Panc1 (cell line): ENCODE data around the gene MAGEA1. TPM values are rescaled to one million over a fixed set of nuclear protein-coding genes. Genes with fewer than 3 reads are reported as not detected.
A peak's percentile ranks its signal among the peaks of the same experiment; 100 is the strongest.
"Not testable (repeated sequence)": the region's sequence is repeated elsewhere in the genome, so short reads cannot be mapped to it uniquely, and the experiment has no call there.

ENCODE experiments used
- ATAC-seq: fragments of 200-7000 bp; cut with Tn5 transposase; 2 replicates; pipeline ENCODE4 v1.9.1; 2020; ENCODE audit warnings: mild to moderate bottlenecking, moderate library complexity
- Bru-seq: library from RNA; stranded (reverse); fragments of 400-500 nt; gene quantifications from one replicate; lab custom pipeline; 2021; lab: Mats Ljungman, UMichigan
- BruChase-seq, 2 experiments: library from RNA; stranded (reverse); fragments of 400-500 nt; gene quantifications; one replicate each; lab custom pipeline; 2021; lab: Mats Ljungman, UMichigan
- BruUV-seq: library from RNA; stranded (reverse); fragments of 400-500 nt; replicated peaks from 2 replicates; lab custom pipeline; 2021; lab: Mats Ljungman, UMichigan
- CTCF ChIA-PET: fragments of 300-600 bp; sonication (Branson Sonifier 250); formaldehyde crosslinking; loops from one replicate; lab custom pipeline; 2022; ENCODE audit warnings: antibody characterized with exemption; lab: Charles Lee
- POLR2A ChIA-PET: fragments of 300-600 bp; sonication (Branson Sonifier 250); formaldehyde crosslinking; loops from one replicate; lab custom pipeline; 2022; ENCODE audit warnings: antibody characterized with exemption; lab: Charles Lee
- DNase-seq: peaks from one replicate; pipeline ENCODE4 v3.0.0-alpha.2; 2010; ENCODE audit warnings: low read depth, low spot score
- H3K27ac ChIP-seq: 2 replicates; pipeline ENCODE4 v1.5.1; 2011; ENCODE audit warnings: mild to moderate bottlenecking, low read length, inconsistent platforms
- H3K27me3 ChIP-seq: fragments of 200-500 bp; sonication (Bioruptor generic); 2 replicates; pipeline ENCODE4 v1.6.0; 2014; ENCODE audit warnings: low read length, inconsistent platforms; ENCODE audit not compliant: control insufficient read depth, insufficient read depth
- H3K36me3 ChIP-seq: fragments of 200-500 bp; sonication (Bioruptor generic); 2 replicates; pipeline ENCODE4 v1.5.1; 2014; ENCODE audit warnings: inconsistent platforms, mild to moderate bottlenecking, low read length, moderate library complexity; ENCODE audit not compliant: control insufficient read depth, insufficient read depth
- H3K4me1 ChIP-seq: 2 replicates; pipeline ENCODE4 v1.5.1; 2011; ENCODE audit warnings: inconsistent platforms, mild to moderate bottlenecking, low read length, moderate library complexity; ENCODE audit not compliant: control insufficient read depth, insufficient read depth
- H3K4me3 ChIP-seq, 2 experiments: 2 replicates each; pipeline ENCODE4 v1.5.1; 2011 to 2012; ENCODE audit warnings: low read depth in 2 of 2, low read length in 2 of 2, mild to moderate bottlenecking in 2 of 2, inconsistent platforms in 1 of 2, moderate library complexity in 1 of 2
- H3K9me3 ChIP-seq: fragments of 200-500 bp; sonication (Bioruptor generic); 2 replicates; pipeline ENCODE4 v1.5.1; 2014; ENCODE audit warnings: low read depth, mild to moderate bottlenecking, inconsistent platforms, low read length, moderate library complexity; ENCODE audit not compliant: control insufficient read depth, insufficient read depth
- POLR2AphosphoS5 ChIP-seq: IDR thresholded peaks from 2 replicates; pipeline ENCODE4 v1.6.1; 2012; ENCODE audit warnings: mild to moderate bottlenecking, low read depth, low read length, moderate library complexity
- SIN3A ChIP-seq: IDR thresholded peaks from 2 replicates; pipeline ENCODE4 v1.6.1; 2012; ENCODE audit warnings: low read depth, mild to moderate bottlenecking, low read length, moderate library complexity, borderline replicate concordance; ENCODE audit not compliant: insufficient read depth
- TCF7L2 ChIP-seq: IDR thresholded peaks from 2 replicates; pipeline ENCODE4 v1.6.1; 2011; ENCODE audit warnings: mild to moderate bottlenecking, low read depth, low read length, inconsistent platforms
- in situ Hi-C: cut with HindIII; loops from 2 replicates; pipeline ENCODE4 v1.10.0; 2016; ENCODE audit warnings: low sequenced_read_pairs, low pct_unique_long_range_greater_than_20kb
- intact Hi-C: fragments of 100-400 bp; cut with micrococcal nuclease; formaldehyde crosslinking; loops from one replicate; pipeline ENCODE4 v1.10.0; 2022; ENCODE audit not compliant: unreplicated experiment
- long read RNA-seq: library from polyadenylated mRNA; unstranded; transcript quantifications from one replicate; pipeline ENCODE4 v2.0.0, GENCODE V29; 2021; ENCODE audit not compliant: unreplicated experiment
- polyA plus RNA-seq: library from polyadenylated mRNA; unstranded; fragments of >200 nt; gene quantifications from one replicate; pipeline ENCODE4 v1.2.1, GENCODE V29; 2012; ENCODE audit warnings: missing spikeins; ENCODE audit not compliant: insufficient read length
- total RNA-seq: library from RNA; stranded (reverse); gene quantifications from one replicate; pipeline ENCODE4 v1.2.1, GENCODE V29; 2021; ENCODE audit not compliant: unreplicated experiment
- TF ChIP-seq, protein P1 (sequence below): fragments of 450-650 bp; IDR thresholded peaks from 2 replicates; pipeline ENCODE4 v1.5.1; 2017; ENCODE audit warnings: mild to moderate bottlenecking
- TF ChIP-seq, protein P2 (sequence below), 2 experiments: IDR thresholded peaks; 2 replicates each; pipeline ENCODE4 v1.6.1; 2011 to 2012; ENCODE audit warnings: low read depth in 2 of 2, control low read depth in 1 of 2, low read length in 1 of 2, mild to moderate bottlenecking in 1 of 2, moderate library complexity in 1 of 2; ENCODE audit not compliant: insufficient read depth in 1 of 2

The MAGEA1 gene, protein sequence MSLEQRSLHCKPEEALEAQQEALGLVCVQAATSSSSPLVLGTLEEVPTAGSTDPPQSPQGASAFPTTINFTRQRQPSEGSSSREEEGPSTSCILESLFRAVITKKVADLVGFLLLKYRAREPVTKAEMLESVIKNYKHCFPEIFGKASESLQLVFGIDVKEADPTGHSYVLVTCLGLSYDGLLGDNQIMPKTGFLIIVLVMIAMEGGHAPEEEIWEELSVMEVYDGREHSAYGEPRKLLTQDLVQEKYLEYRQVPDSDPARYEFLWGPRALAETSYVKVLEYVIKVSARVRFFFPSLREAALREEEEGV
- not detected for total RNA-seq
- polyA plus RNA-seq, result 0.15 TPM
- percentile 12 among the genes with signal in this experiment for Bru-seq, nascent RNA
- BruChase-seq, experiment 1, labeled RNA remaining after a 2-hour chase, result percentile 12 among the genes with signal in this experiment
- percentile 22 among the genes with signal in this experiment for BruChase-seq, experiment 2, labeled RNA remaining after a 6-hour chase
- long read RNA-seq, partial matches to known transcripts, result 0 of 1 reads
- long read RNA-seq, other reads (novel, unspliced or antisense), result 1 of 1 reads

DNA sequence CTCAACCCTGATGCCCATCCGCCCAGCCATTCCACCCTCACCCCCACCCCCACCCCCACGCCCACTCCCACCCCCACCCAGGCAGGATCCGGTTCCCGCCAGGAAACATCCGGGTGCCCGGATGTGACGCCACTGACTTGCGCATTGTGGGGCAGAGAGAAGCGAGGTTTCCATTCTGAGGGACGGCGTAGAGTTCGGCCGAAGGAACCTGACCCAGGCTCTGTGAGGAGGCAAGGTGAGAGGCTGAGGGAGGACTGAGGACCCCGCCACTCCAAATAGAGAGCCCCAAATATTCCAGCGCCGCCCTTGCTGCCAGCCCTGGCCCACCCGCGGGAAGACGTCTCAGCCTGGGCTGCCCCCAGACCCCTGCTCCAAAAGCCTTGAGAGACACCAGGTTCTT, at the start of gene MAGEA1:
MAGEA1 (plus strand) TSS at position 154 of the 400 bp plus-strand sequence. CDS start 3,106 bp downstream, outside the sequence.
- BruUV-seq, result no TSS peak
- intact Hi-C loops, result no loop called here
- DNase-seq (no peak), ATAC-seq (no peak)
- Histone ChIP-seq H3K9me3 (no peaks in the 10 kb centered on the region), H3K4me1 (no peaks in the 10 kb centered on the region), H3K27ac (no peak within 1 kb of the TSS), H3K27me3 (peaks cover 2% of the 10 kb centered on the region), H3K4me3 (no peak within 1 kb of the TSS), H3K36me3 (no peaks in the 10 kb centered on the region)
- POLR2A ChIA-PET, result no interaction called here
- in situ Hi-C loops, result no loop called here
- CTCF ChIA-PET, result no interaction called here
- TF ChIP-seq TCF7L2 (no peak), SIN3A (no peak), POLR2AphosphoS5 (no peak)
- TF ChIP-seq, protein P1, sequence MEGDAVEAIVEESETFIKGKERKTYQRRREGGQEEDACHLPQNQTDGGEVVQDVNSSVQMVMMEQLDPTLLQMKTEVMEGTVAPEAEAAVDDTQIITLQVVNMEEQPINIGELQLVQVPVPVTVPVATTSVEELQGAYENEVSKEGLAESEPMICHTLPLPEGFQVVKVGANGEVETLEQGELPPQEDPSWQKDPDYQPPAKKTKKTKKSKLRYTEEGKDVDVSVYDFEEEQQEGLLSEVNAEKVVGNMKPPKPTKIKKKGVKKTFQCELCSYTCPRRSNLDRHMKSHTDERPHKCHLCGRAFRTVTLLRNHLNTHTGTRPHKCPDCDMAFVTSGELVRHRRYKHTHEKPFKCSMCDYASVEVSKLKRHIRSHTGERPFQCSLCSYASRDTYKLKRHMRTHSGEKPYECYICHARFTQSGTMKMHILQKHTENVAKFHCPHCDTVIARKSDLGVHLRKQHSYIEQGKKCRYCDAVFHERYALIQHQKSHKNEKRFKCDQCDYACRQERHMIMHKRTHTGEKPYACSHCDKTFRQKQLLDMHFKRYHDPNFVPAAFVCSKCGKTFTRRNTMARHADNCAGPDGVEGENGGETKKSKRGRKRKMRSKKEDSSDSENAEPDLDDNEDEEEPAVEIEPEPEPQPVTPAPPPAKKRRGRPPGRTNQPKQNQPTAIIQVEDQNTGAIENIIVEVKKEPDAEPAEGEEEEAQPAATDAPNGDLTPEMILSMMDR, result no peak
- TF ChIP-seq, protein P2, sequence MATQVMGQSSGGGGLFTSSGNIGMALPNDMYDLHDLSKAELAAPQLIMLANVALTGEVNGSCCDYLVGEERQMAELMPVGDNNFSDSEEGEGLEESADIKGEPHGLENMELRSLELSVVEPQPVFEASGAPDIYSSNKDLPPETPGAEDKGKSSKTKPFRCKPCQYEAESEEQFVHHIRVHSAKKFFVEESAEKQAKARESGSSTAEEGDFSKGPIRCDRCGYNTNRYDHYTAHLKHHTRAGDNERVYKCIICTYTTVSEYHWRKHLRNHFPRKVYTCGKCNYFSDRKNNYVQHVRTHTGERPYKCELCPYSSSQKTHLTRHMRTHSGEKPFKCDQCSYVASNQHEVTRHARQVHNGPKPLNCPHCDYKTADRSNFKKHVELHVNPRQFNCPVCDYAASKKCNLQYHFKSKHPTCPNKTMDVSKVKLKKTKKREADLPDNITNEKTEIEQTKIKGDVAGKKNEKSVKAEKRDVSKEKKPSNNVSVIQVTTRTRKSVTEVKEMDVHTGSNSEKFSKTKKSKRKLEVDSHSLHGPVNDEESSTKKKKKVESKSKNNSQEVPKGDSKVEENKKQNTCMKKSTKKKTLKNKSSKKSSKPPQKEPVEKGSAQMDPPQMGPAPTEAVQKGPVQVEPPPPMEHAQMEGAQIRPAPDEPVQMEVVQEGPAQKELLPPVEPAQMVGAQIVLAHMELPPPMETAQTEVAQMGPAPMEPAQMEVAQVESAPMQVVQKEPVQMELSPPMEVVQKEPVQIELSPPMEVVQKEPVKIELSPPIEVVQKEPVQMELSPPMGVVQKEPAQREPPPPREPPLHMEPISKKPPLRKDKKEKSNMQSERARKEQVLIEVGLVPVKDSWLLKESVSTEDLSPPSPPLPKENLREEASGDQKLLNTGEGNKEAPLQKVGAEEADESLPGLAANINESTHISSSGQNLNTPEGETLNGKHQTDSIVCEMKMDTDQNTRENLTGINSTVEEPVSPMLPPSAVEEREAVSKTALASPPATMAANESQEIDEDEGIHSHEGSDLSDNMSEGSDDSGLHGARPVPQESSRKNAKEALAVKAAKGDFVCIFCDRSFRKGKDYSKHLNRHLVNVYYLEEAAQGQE (IDR thresholded peaks at IDR 0.05; ENCODE audit: insufficient read depth in 1 of 2, low read depth in 2 of 2, low read length in 1 of 2), result no peak

DNA sequence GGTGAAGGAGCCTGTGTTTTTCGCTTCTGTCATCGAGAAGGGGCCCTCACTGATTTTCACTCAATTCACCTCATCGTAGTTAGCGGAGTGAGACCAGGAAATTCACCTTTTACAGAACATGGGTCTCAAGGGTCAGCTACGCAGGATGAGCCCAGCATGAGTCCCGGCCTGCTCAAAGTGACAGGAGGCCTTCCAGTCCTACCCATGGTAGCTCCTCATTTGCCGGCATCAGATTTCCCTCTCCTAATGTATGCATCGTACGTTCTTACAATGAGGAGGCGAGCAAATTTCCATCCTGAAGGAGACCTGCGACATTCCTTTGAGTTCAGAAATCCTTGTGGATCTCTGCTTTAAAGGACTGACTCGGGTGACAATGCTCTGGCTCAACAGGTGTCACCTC, 46.2 kb upstream of the MAGEA1 start:
- BruUV-seq, POLR2A ChIA-PET, H3K27ac ChIP-seq, H3K4me1 ChIP-seq, intact Hi-C loops, CTCF ChIA-PET, H3K36me3 ChIP-seq, DNase-seq, in situ Hi-C loops, H3K27me3 ChIP-seq, H3K4me3 ChIP-seq, H3K9me3 ChIP-seq, ATAC-seq: not testable (repeated sequence)

DNA sequence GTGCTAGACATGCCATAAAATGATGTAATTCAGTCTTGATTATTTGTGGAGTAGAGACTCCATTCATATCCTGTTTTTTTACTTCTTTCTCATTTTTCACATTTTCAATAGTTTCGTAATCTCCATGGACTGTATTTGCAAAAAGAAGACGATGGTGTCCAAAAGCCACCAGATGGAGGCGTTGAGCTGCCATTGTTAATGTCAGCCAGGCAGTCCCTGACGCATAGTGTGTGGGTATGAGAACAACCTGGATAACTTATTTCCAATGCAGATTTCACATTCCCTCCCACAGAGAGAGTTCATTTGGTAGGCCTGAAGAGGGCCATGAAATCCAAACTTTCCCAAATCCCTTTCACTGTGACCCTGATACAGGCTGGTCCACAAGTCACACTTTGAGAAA, 40.0 kb upstream of the MAGEA1 start:
- ATAC-seq, result peak; percentile 83
- H3K36me3 ChIP-seq, CTCF ChIA-PET, intact Hi-C loops, in situ Hi-C loops, H3K4me3 ChIP-seq, H3K4me1 ChIP-seq, H3K27ac ChIP-seq, POLR2A ChIA-PET, H3K27me3 ChIP-seq, BruUV-seq, DNase-seq, H3K9me3 ChIP-seq: not testable (repeated sequence)

GRCh38 chrX:153146288-153146687, 32.8 kb upstream of the MAGEA1 start:
- H3K9me3 ChIP-seq, H3K4me3 ChIP-seq, CTCF ChIA-PET, H3K4me1 ChIP-seq, POLR2A ChIA-PET, in situ Hi-C loops, H3K27me3 ChIP-seq, DNase-seq, ATAC-seq, BruUV-seq, intact Hi-C loops, H3K27ac ChIP-seq, H3K36me3 ChIP-seq: not testable (repeated sequence)
